Right cardiac atrium (tissue), 5 donors: ENCODE measurements around the gene PREPL. TPM values are rescaled to one million over a fixed set of nuclear protein-coding genes. Genes with fewer than 3 reads are reported as not detected.

Experiments used
- ATAC-seq, 2 donors: fragments of 200-7000 bp; cut with Tn5 transposase; one replicate each; pipeline versions ENCODE4 v1.8.0 to v1.9.1; 2020; ENCODE audit warnings: moderate library complexity in 2 of 2, mild to moderate bottlenecking in 1 of 2
- DNase-seq, 3 donors: peaks; one replicate each; pipeline ENCODE4 v3.0.0-alpha.2; 2020
- H3K27ac ChIP-seq: one replicate; pipeline ENCODE4 v1.5.1; 2013; ENCODE audit warnings: mild to moderate bottlenecking, low read length, control low read depth, moderate library complexity
- H3K27me3 ChIP-seq: one replicate; pipeline ENCODE4 v1.6.1; 2013; ENCODE audit not compliant: control insufficient read depth, insufficient read depth
- H3K4me1 ChIP-seq: one replicate; pipeline ENCODE4 v1.6.1; 2013; ENCODE audit warnings: low read length; ENCODE audit not compliant: control insufficient read depth, insufficient read depth
- H3K4me3 ChIP-seq: one replicate; pipeline ENCODE4 v1.5.1; 2013; ENCODE audit warnings: low read length, control low read depth
- H3K9me3 ChIP-seq: one replicate; pipeline ENCODE4 v1.6.1; 2013; ENCODE audit warnings: low read length; ENCODE audit not compliant: control insufficient read depth
- WGBS: extraction: QIAGEN DNeasy Blood & Tissue Kit; methylation state at CpG from one replicate; pipeline ENCODE4 v1.1.7; 2013; 5-methylcytosine and 5-hydroxymethylcytosine counted together
- intact Hi-C, 4 donors: fragments of 100-400 bp; cut with DNase I; formaldehyde crosslinking; loops; one replicate each; pipeline versions ENCODE4 v1.11.0 to v1.14.0; 2022 to 2023
- polyA plus RNA-seq: library from polyadenylated mRNA; stranded (reverse); fragments of 200-250 nt; gene quantifications from one replicate; pipeline ENCODE4 v1.2.3, GENCODE V29; 2013
- total RNA-seq, 4 donors: library from RNA; stranded (reverse); fragmentation: NEBNext Ultra II Directional; extraction: Animal tissue kit (Norgen Biotek cat#: 25700); gene quantifications; one replicate each; pipeline ENCODE4 v1.2.1, GENCODE V29; 2021
- donor health status: healthy with polysubstance abuse.
- donor health status: DM: no; HTN: yes; CAD: no.
- donor health status: DM: no; HTN: no; CAD: no.
- donor health status: DM: no; HTN: yes; CAD: no; lungs with severe emphysema.
- donor health status: DM: yes; HTN: yes; CAD: no.

Gene PREPL
- total and polyA plus RNA-seq, 5 donors, result 36.3 to 104 (median 98.3) TPM

GRCh38 chr2:44349506-44349905, 11.8 kb downstream of the PREPL start:
- Histone ChIP-seq H3K27ac (no peak overlapping the region), H3K4me3 (no peak overlapping the region), H3K9me3 (no peaks in the 10 kb centered on the region), H3K27me3 (no peaks in the 10 kb centered on the region), H3K4me1 (peaks cover 8% of the 10 kb centered on the region)
- peak in 1 of 3 donors; percentile 37 for DNase-seq
- intact Hi-C loops, result no loop called here
- no peak for ATAC-seq
- 97% methylated on average over 10 of the region's 10 CpGs for WGBS

GRCh38 chr2:44348400-44348799, 12.9 kb downstream of the PREPL start:
- Histone ChIP-seq H3K4me3 (no peak overlapping the region), H3K27me3 (no peaks in the 10 kb centered on the region), H3K4me1 (peaks cover 7% of the 10 kb centered on the region), H3K27ac (no peak overlapping the region), H3K9me3 (no peaks in the 10 kb centered on the region)
- 46% methylated on average over 2 of the region's 2 CpGs for WGBS
- peak; percentile 85 to 91 for ATAC-seq
- DNase-seq, result peak in 2 of 3 donors; percentile 39 to 65
- intact Hi-C loops, result no loop called here

- ATAC-seq, result no peak
- Histone ChIP-seq H3K27me3 (no peaks in the 10 kb centered on the region), H3K4me1 (peaks cover 7% of the 10 kb centered on the region), H3K27ac (no peak overlapping the region), H3K4me3 (no peak overlapping the region), H3K9me3 (no peaks in the 10 kb centered on the region)
- no peak for DNase-seq
- intact Hi-C loops, result no loop called here
- WGBS, result 65% methylated on average over 2 of the region's 2 CpGs
Measured at GRCh38 chr2:44347526-44347925, 13.8 kb downstream of the PREPL start.

- intact Hi-C loops, result no loop called here
- no peaks in the 10 kb centered on the region for H3K4me1 ChIP-seq
- no peaks in the 10 kb centered on the region for H3K27me3 ChIP-seq
- no peak for DNase-seq
- no peak for ATAC-seq
- 92% methylated on average over 1 of the region's 1 CpG for WGBS
- H3K27ac ChIP-seq, result no peak overlapping the region
- H3K4me3 ChIP-seq, result no peak overlapping the region
- no peaks in the 10 kb centered on the region for H3K9me3 ChIP-seq
Measured at GRCh38 chr2:44342854-44343253, 18.4 kb downstream of the PREPL start.

GRCh38 chr2:44335806-44336538, 25.3 kb downstream of the PREPL start:
- intact Hi-C loops, result no loop called here
- Histone ChIP-seq H3K4me3 (no peak overlapping the region), H3K9me3 (no peaks in the 10 kb centered on the region), H3K27ac (no peak overlapping the region), H3K4me1 (no peaks in the 10 kb centered on the region), H3K27me3 (no peaks in the 10 kb centered on the region)
- no peak for DNase-seq
- 91% methylated on average over 2 of the region's 2 CpGs for WGBS
- ATAC-seq, result no peak

GRCh38 chr2:44333994-44334393, 27.3 kb downstream of the PREPL start:
- ATAC-seq, result no peak
- 50% methylated on average over 1 of the region's 1 CpG for WGBS
- intact Hi-C loops, result no loop called here

GRCh38 chr2:44330801-44331200, 30.5 kb downstream of the PREPL start:
- Histone ChIP-seq H3K4me1 (peaks cover 3% of the 10 kb centered on the region), H3K9me3 (no peaks in the 10 kb centered on the region), H3K27me3 (no peaks in the 10 kb centered on the region), H3K27ac (no peak overlapping the region), H3K4me3 (no peak overlapping the region)
- intact Hi-C loops, result no loop called here
- WGBS, result 98% methylated on average over 1 of the region's 1 CpG
- ATAC-seq (no peak), DNase-seq (no peak)

More at GRCh38 chr2:44333994-44334393, 27.3 kb downstream of the PREPL start:
- no peaks in the 10 kb centered on the region for H3K4me1 ChIP-seq
- DNase-seq, result no peak
- H3K4me3 ChIP-seq, result no peak overlapping the region
- no peaks in the 10 kb centered on the region for H3K27me3 ChIP-seq
- no peak overlapping the region for H3K27ac ChIP-seq
- H3K9me3 ChIP-seq, result no peaks in the 10 kb centered on the region

GRCh38 chr2:44329343-44329742, 32.0 kb downstream of the PREPL start:
- intact Hi-C loops, result no loop called here
- no peak for DNase-seq
- 93% methylated on average over 2 of the region's 2 CpGs for WGBS
- no peak overlapping the region for H3K4me3 ChIP-seq
- H3K27me3 ChIP-seq, result no peaks in the 10 kb centered on the region
- no peak overlapping the region for H3K27ac ChIP-seq
- ATAC-seq, result no peak
- peaks cover 6% of the 10 kb centered on the region for H3K4me1 ChIP-seq
- no peaks in the 10 kb centered on the region for H3K9me3 ChIP-seq

- Histone ChIP-seq H3K4me1 (peaks cover 6% of the 10 kb centered on the region), H3K27me3 (no peaks in the 10 kb centered on the region), H3K4me3 (no peak overlapping the region), H3K27ac (no peak overlapping the region), H3K9me3 (no peaks in the 10 kb centered on the region)
- ATAC-seq (no peak), DNase-seq (no peak)
- 96% methylated on average over 2 of the region's 2 CpGs for WGBS
- intact Hi-C loops, result no loop called here
Measured at GRCh38 chr2:44328750-44329149, 32.5 kb downstream of the PREPL start.

GRCh38 chr2:44326548-44327264, 34.6 kb downstream of the PREPL start:
- intact Hi-C loops, result no loop called here
- Histone ChIP-seq H3K4me1 (peaks cover 6% of the 10 kb centered on the region), H3K4me3 (no peak overlapping the region), H3K27ac (peak overlapping the region; percentile 52), H3K9me3 (no peaks in the 10 kb centered on the region), H3K27me3 (no peaks in the 10 kb centered on the region)
- DNase-seq, result no peak
- peak; percentile 27 to 50 for ATAC-seq
- 79% methylated on average over 13 of the region's 13 CpGs for WGBS

GRCh38 chr2:44325897-44326296, 35.4 kb downstream of the PREPL start:
- H3K4me1 ChIP-seq, result peaks cover 6% of the 10 kb centered on the region
- no peaks in the 10 kb centered on the region for H3K27me3 ChIP-seq
- WGBS, result 64% methylated on average over 4 of the region's 4 CpGs
- intact Hi-C loops, result no loop called here
- no peak overlapping the region for H3K27ac ChIP-seq
- ATAC-seq, result peak in 1 of 2 donors; percentile 40
- DNase-seq, result no peak
- H3K9me3 ChIP-seq, result no peaks in the 10 kb centered on the region
- no peak overlapping the region for H3K4me3 ChIP-seq
